HG03521 (cell line): Measurements from ENCODE around the gene PLCH1.

Experiments
- ATAC-seq: cut with Tn5 transposase; IDR thresholded peaks from one replicate; pipeline ENCODE4 v1.9.1; 2021; ENCODE audit warnings: mild to moderate bottlenecking, moderate library complexity; ENCODE audit not compliant: unreplicated experiment

The PLCH1 gene

GRCh38 chr3:155360281-155360680 lies 384.6 kb downstream of the PLCH1 start:
- no peak for ATAC-seq

GRCh38 chr3:155356594-155357370 lies 388.1 kb downstream of the PLCH1 start:
- ATAC-seq, result no peak

GRCh38 chr3:155354658-155355057 lies 390.2 kb downstream of the PLCH1 start:
- no peak for ATAC-seq

GRCh38 chr3:155352900-155353490 lies 391.9 kb downstream of the PLCH1 start:
- no peak for ATAC-seq

GRCh38 chr3:155350571-155350970 lies 394.3 kb downstream of the PLCH1 start:
- ATAC-seq, result no peak

- ATAC-seq, result no peak
Measured at GRCh38 chr3:155347901-155348300, 397.0 kb downstream of the PLCH1 start.

- no peak for ATAC-seq
Measured at GRCh38 chr3:155342344-155342743, 402.5 kb downstream of the PLCH1 start.

GRCh38 chr3:155339052-155339451 lies 405.8 kb downstream of the PLCH1 start:
- no peak for ATAC-seq

GRCh38 chr3:155335724-155336354 lies 409.0 kb downstream of the PLCH1 start:
- ATAC-seq, result peak; percentile 41

GRCh38 chr3:155334914-155335723 lies 409.8 kb downstream of the PLCH1 start:
- ATAC-seq, result peak; percentile 86

- no peak for ATAC-seq
Measured at GRCh38 chr3:155334215-155334913, 410.5 kb downstream of the PLCH1 start.

- no peak for ATAC-seq
Measured at GRCh38 chr3:155332716-155333115, 412.2 kb downstream of the PLCH1 start.

- no peak for ATAC-seq
Measured at GRCh38 chr3:155331078-155331477, 413.8 kb downstream of the PLCH1 start.

- ATAC-seq, result no peak
Measured at GRCh38 chr3:155330370-155330769, 414.5 kb downstream of the PLCH1 start.

GRCh38 chr3:155329513-155330048 lies 415.3 kb downstream of the PLCH1 start:
- no peak for ATAC-seq

GRCh38 chr3:155327871-155328270 lies 417.0 kb downstream of the PLCH1 start:
- no peak for ATAC-seq

- ATAC-seq, result no peak
Measured at GRCh38 chr3:155327430-155327829, 417.4 kb downstream of the PLCH1 start.

GRCh38 chr3:155326901-155327300 lies 418.0 kb downstream of the PLCH1 start:
- ATAC-seq, result no peak

- no peak for ATAC-seq
Measured at GRCh38 chr3:155326244-155326643, 418.6 kb downstream of the PLCH1 start.
